ENCODE data around the gene SEC14L5. TPM values are rescaled to one million over a fixed set of nuclear protein-coding genes. Genes with fewer than 3 reads are reported as not detected.

SEC14L5 gene
- total and polyA plus RNA-seq, 10 of the 15 experiments (the other 5 are each of a cell fraction or from before 2014, with no cell fraction given), result 0.01 TPM; not detected in 9

DNA sequence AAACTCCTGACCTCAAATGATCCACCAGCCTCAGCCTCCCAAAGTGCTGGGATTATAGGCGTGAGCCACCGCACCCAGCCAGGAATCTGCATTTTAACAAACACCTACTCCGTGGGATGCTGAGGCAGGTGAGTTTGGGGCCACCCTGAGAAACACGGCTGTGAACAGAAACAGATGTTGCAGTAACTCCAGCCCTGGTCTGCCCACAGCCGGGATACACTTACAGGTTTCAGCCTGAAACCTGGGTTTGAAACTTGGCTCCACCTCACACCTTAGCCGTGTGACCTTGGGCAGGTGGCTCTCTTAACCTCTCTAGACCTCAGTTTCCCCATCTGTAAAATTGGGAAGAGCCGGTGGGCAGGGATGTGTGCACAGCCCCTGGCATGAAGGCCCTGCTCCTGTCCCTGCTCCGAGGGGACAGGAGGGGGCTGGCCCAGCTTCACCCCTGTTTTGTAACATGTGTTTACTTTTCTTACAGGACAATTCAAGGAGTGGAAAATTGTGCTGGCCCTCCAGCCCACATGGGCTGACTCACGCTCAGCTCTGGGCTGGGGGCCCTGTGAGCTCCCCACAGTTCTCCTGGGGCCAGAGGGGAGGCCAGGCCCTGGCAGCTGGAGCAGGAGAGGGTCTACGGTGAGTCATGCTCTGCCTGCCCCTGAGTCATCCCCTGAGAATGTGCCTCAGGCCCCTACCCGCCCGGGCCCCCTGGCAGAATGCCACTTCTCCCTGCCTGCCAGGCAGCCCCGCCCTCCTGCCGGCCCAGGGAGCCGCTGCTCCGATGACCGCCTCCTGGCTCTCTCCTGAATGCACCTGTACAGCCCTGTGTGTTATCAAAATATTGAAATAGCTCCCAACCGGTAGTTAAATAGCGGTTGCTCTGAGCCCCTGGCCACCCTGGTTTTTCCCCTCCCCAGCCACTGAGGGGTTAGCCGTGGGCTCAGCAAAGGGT, 13.5 kb upstream of the SEC14L5 start (continued):
- TF ChIP-seq, protein P1, sequence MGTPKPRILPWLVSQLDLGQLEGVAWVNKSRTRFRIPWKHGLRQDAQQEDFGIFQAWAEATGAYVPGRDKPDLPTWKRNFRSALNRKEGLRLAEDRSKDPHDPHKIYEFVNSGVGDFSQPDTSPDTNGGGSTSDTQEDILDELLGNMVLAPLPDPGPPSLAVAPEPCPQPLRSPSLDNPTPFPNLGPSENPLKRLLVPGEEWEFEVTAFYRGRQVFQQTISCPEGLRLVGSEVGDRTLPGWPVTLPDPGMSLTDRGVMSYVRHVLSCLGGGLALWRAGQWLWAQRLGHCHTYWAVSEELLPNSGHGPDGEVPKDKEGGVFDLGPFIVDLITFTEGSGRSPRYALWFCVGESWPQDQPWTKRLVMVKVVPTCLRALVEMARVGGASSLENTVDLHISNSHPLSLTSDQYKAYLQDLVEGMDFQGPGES (IDR thresholded peaks at IDR 0.05), result no peak
- TF ChIP-seq NR2C1 (IDR thresholded peaks at IDR 0.05) (no peak), SRF (IDR thresholded peaks at IDR 0.05; ENCODE audit: low read depth in 2 of 2, low read length in 2 of 2) (no peak), FOXM1 (IDR thresholded peaks at IDR 0.05; ENCODE audit: low read depth, low read length) (no peak), PAX8 (IDR thresholded peaks at IDR 0.05) (no peak)
- TF ChIP-seq, protein P2, sequence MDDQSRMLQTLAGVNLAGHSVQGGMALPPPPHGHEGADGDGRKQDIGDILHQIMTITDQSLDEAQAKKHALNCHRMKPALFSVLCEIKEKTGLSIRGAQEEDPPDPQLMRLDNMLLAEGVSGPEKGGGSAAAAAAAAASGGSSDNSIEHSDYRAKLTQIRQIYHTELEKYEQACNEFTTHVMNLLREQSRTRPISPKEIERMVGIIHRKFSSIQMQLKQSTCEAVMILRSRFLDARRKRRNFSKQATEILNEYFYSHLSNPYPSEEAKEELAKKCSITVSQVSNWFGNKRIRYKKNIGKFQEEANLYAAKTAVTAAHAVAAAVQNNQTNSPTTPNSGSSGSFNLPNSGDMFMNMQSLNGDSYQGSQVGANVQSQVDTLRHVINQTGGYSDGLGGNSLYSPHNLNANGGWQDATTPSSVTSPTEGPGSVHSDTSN (IDR thresholded peaks at IDR 0.05; ENCODE audit: insufficient replicate concordance, low read depth, low read length), result no peak

DNA sequence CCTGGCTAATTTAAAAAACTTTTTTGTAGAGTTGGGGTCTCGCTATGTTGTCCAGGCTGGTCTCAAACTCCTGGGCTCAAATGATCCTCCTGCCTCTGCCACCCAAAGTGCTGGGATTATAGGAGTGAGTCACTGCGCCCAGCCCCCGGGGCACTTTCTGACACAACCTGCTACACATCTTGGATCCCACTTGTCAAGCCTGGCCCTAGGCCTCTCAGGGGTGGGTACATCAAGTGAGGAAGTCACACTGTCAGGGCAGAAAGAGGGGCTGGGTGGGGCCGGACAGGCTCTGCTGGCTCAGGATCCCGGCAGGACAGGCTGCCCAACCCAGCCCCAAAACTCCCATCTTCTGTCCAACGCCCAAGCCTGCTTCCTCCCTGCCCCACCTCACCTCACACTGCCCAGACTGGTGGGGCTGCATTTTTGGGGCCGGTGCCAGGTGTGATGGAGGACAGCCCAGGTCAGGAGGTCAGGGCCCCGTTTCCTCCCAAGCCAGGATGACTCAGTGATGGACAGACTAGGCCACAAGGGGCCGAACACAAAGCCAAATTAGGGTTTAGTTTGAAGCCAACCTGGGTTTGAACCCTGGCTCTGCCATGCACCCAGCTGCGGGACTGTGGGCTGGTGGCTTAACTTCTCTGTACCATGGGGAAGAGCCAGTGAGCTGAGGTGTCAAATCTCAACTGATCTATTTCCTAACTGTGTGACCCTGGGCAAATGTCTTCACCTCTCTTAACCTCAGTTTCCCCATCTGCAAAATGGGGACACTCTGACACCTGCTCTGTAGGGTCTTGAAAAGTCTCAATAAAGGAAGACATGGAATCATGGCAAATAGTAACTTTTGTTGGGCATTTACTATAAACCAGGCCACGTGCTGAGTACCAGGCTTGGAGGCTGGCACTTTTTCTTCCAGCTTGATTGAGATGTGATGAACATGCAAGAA, 12.3 kb upstream of the SEC14L5 start:
- Histone ChIP-seq H2AFZ (ENCODE audit: control insufficient read depth, low read depth, low read length) (no peak overlapping the region), H4K20me1 (ENCODE audit: control insufficient read depth, insufficient read depth) (no peaks in the 10 kb centered on the region), H3K4me1 (ENCODE audit: control insufficient read depth, insufficient read depth, low read length) (no peaks in the 10 kb centered on the region), H3K79me2 (ENCODE audit: control insufficient read depth, insufficient read depth, low read length) (no peaks in the 10 kb centered on the region), H3K4me2 (ENCODE audit: control insufficient read depth, insufficient read depth) (no peak overlapping the region), H3K36me3 (ENCODE audit: control insufficient read depth in 2 of 2, insufficient read depth in 2 of 2, low read length in 1 of 2) (no peaks in the 10 kb centered on the region), H3K27me3 (replicated peaks in 1 of 2; ENCODE audit: control insufficient read depth in 2 of 2, insufficient read depth in 2 of 2, low read length in 1 of 2) (no peaks in the 10 kb centered on the region), H3K9ac (ENCODE audit: control insufficient read depth, insufficient read depth, low read length) (no peak overlapping the region), H3K9me3 (replicated peaks; ENCODE audit: control insufficient read depth, insufficient read depth, low read length) (no peaks in the 10 kb centered on the region), H3K4me3 (no peak overlapping the region), H3K27ac (ENCODE audit: control insufficient read depth, insufficient read depth) (no peak overlapping the region)
- intact Hi-C loops (cut with micrococcal nuclease; ENCODE audit: unreplicated experiment), result no loop called here
- in situ Hi-C loops (cut with MboI), result no loop called here
- RAD21 ChIA-PET (ENCODE audit: unreplicated experiment), result no interaction called here
- POLR2A ChIA-PET, result no interaction called here
- SMC1A ChIA-PET (ENCODE audit: uncharacterized antibody, unreplicated experiment), result no interaction called here
- DNase-seq (ENCODE audit: low read depth, low spot score) (no peak), ATAC-seq (no peak), FAIRE-seq (no peak)
- 38% methylated on average over 11 of the region's 11 CpGs for WGBS (ENCODE audit: insufficient coverage, insufficient replicate concordance, low lambda C conversion rate, missing lambda C conversion rate)
- no TSS peak for BruUV-seq (replicated peaks)
- CTCF ChIA-PET, result no interaction called here
- TF ChIP-seq, protein P3, sequence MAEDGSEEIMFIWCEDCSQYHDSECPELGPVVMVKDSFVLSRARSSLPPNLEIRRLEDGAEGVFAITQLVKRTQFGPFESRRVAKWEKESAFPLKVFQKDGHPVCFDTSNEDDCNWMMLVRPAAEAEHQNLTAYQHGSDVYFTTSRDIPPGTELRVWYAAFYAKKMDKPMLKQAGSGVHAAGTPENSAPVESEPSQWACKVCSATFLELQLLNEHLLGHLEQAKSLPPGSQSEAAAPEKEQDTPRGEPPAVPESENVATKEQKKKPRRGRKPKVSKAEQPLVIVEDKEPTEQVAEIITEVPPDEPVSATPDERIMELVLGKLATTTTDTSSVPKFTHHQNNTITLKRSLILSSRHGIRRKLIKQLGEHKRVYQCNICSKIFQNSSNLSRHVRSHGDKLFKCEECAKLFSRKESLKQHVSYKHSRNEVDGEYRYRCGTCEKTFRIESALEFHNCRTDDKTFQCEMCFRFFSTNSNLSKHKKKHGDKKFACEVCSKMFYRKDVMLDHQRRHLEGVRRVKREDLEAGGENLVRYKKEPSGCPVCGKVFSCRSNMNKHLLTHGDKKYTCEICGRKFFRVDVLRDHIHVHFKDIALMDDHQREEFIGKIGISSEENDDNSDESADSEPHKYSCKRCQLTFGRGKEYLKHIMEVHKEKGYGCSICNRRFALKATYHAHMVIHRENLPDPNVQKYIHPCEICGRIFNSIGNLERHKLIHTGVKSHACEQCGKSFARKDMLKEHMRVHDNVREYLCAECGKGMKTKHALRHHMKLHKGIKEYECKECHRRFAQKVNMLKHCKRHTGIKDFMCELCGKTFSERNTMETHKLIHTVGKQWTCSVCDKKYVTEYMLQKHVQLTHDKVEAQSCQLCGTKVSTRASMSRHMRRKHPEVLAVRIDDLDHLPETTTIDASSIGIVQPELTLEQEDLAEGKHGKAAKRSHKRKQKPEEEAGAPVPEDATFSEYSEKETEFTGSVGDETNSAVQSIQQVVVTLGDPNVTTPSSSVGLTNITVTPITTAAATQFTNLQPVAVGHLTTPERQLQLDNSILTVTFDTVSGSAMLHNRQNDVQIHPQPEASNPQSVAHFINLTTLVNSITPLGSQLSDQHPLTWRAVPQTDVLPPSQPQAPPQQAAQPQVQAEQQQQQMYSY (CRISPR knock-in tag; IDR thresholded peaks at IDR 0.05), result no peak
- no peak for TF ChIP-seq NR2F1 (conservative IDR thresholded peaks at IDR 0.05)
- TF ChIP-seq SRF (IDR thresholded peaks at IDR 0.05; ENCODE audit: low read depth in 2 of 2, low read length in 2 of 2), result no peak
- TF ChIP-seq ZNF384 (IDR thresholded peaks at IDR 0.05; ENCODE audit: borderline replicate concordance, low read depth, low read length), result no peak
- no peak for TF ChIP-seq NFXL1 (IDR thresholded peaks at IDR 0.05; ENCODE audit: borderline replicate concordance)
- no peak for TF ChIP-seq BCL11A (IDR thresholded peaks at IDR 0.05; ENCODE audit: low read depth, low read length)
- TF ChIP-seq MTA3 (IDR thresholded peaks at IDR 0.05; ENCODE audit: borderline replicate concordance, low read length), result no peak
- no peak for TF ChIP-seq KDM1A (IDR thresholded peaks at IDR 0.05; ENCODE audit: borderline replicate concordance)

Data from GM12878 (cell line).